Stomach smooth muscle (tissue), 2 donors: Measurements from ENCODE around the gene SOD2.
"Not testable (repeated sequence)": the region's sequence is repeated elsewhere in the genome, so short reads cannot be mapped to it uniquely, and the experiment has no call there.

Experiments used
- H3K27ac ChIP-seq: one replicate; pipeline ENCODE4 v1.7.0; 2013; ENCODE audit warnings: mild to moderate bottlenecking, low read length, inconsistent platforms
- H3K27me3 ChIP-seq, 2 donors: one replicate each; pipeline ENCODE4 v1.7.0; 2013; ENCODE audit warnings: low read length in 2 of 2; ENCODE audit not compliant: insufficient read depth in 2 of 2, control insufficient read depth in 1 of 2
- H3K36me3 ChIP-seq, 2 donors: one replicate each; pipeline ENCODE4 v1.7.0; 2013; ENCODE audit warnings: low read length in 2 of 2; ENCODE audit not compliant: control insufficient read depth in 2 of 2, insufficient read depth in 2 of 2
- H3K4me1 ChIP-seq: one replicate; pipeline ENCODE4 v1.7.0; 2013; ENCODE audit warnings: low read length; ENCODE audit not compliant: control insufficient read depth, insufficient read depth
- H3K4me3 ChIP-seq, 2 donors: one replicate each; pipeline ENCODE4 v1.7.0; 2013; ENCODE audit warnings: low read length in 2 of 2
- H3K9ac ChIP-seq, 2 donors: one replicate each; pipeline ENCODE4 v1.7.0; 2013; ENCODE audit warnings: low read length in 2 of 2, mild to moderate bottlenecking in 1 of 2
- H3K9me3 ChIP-seq, 2 donors: one replicate each; pipeline ENCODE4 v1.7.0; 2013; ENCODE audit warnings: low read length in 2 of 2; ENCODE audit not compliant: control insufficient read depth in 2 of 2
- donor health status: healthy.
- donor health status: Pancreatic carcinoma.

The SOD2 gene

GRCh38 chr6:159665868-159666635 lies 27.0 kb downstream of the SOD2 start:
- Histone ChIP-seq H3K4me3 (no peak overlapping the region), H3K9me3 (no peaks in the 10 kb centered on the region), H3K27me3 (no peaks in the 10 kb centered on the region), H3K27ac (no peak overlapping the region), H3K36me3 (peaks cover 6 to 17% of the 10 kb centered on the region in 2 donors), H3K4me1 (no peaks in the 10 kb centered on the region), H3K9ac (no peak overlapping the region)

DNA sequence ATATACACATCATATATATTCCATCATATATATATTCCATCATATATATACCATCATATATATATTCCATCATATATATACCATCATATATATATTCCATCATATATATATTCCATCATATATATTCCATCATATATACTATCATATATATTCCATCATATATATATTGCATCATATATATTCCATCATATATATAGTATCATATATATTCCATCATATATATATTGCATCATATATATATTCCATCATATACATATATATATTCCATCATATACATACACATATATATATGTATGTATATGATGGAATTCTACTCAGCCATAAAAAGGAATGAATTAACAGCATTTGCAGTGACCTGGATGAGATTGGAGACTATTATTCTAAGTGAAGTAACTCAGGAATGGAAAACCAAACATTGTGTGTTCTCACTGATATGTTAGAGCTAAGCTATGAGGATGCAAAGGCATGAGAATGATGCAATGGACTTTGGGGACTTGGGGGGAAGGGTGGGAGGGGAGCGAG lies 29.6 kb downstream of the SOD2 start:
- not testable (repeated sequence) for H3K27ac ChIP-seq, H3K36me3 ChIP-seq, H3K9me3 ChIP-seq, H3K9ac ChIP-seq, H3K4me3 ChIP-seq, H3K4me1 ChIP-seq, H3K27me3 ChIP-seq

DNA sequence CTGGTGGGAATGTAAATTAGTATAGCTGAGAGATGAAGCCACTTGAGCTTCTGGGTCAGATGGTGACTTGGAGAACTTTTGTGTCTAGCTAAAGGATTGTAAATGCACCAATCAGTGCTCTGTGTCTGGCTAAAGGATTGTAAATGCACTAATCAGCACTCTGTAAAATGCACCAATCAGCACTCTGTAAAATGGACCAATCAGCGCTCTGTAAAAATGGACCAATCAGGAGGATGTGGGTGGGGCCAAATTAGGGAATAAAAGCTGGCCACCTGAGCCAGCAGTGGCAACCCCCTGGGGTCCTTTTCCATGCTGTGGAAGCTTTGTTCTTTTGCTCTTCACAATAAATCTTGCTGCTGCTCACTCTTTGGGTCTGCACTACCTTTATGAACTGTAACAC lies 31.1 kb downstream of the SOD2 start:
- not testable (repeated sequence) for H3K27me3 ChIP-seq, H3K36me3 ChIP-seq, H3K4me3 ChIP-seq, H3K9ac ChIP-seq, H3K4me1 ChIP-seq, H3K27ac ChIP-seq, H3K9me3 ChIP-seq

DNA sequence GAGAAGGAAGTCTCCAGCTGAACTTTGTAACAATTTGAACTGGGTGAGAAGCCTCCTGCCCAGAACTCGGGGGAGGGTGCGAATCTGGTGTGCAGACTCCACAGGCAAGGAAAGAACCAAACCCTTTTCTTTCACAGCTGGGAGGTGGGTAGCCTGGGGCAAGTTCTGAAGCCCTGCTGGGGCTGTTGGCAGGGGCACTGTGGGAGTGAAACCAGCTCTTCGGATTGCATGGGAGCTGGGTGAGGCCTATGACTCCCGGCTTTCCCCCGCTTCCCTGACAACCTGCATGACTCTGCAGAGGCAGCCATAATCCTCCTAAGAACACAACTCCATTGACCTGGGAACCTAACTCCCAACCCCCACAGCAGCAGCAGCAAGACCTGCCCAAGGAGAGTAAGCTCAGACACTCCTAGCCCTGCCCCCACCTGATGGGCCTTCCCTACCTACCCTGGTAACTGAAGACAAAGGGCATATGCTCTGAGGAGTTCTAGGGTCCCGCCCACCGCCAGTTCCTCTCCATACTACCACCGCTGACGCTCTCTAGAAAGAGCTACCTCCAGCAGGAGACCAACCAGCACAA lies 37.5 kb downstream of the SOD2 start:
- no peak overlapping the region for H3K4me3 ChIP-seq

DNA sequence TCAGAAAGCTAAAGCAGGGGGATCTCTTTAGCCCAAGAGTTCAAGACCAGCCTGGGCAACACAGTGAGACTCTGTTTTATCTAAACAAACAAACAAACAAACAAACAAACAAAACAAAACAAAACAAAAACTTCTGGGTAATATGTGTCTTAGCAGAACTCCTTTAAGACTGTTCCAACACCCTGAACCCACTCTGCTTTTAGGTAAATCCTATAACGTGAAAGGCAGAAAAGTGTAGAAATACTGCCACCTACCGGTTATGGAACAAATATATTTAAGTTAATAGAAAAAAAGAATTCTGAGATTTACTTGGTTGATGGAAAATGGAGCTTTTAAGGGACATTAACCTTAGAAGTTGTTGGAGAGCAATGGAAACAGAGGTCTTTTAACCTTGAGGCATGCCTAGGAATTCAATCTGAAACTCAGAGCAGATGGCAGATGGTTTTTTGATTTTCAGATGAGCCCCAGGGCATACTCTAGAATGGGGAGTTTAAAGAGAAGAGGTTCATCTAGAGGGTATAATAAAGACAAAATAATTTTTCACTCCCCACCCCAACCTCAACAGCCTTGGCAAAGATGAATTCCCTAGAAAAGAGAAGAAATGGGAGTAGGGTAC lies 38.5 kb downstream of the SOD2 start:
- H3K27ac ChIP-seq: no peak overlapping the region
- H3K27me3 ChIP-seq: no peaks in the 10 kb centered on the region

More for the DNA sequence above, 37.5 kb downstream of the SOD2 start:
- Histone ChIP-seq H3K4me1 (no peaks in the 10 kb centered on the region), H3K9ac (no peak overlapping the region), H3K36me3 (no peaks in the 10 kb centered on the region), H3K27me3 (no peaks in the 10 kb centered on the region), H3K27ac (no peak overlapping the region), H3K9me3 (no peaks in the 10 kb centered on the region)

GRCh38 chr6:159650314-159650713 lies 42.7 kb downstream of the SOD2 start:
- Histone ChIP-seq H3K27me3 (no peaks in the 10 kb centered on the region), H3K9me3 (no peaks in the 10 kb centered on the region), H3K4me1 (no peaks in the 10 kb centered on the region), H3K9ac (no peak overlapping the region), H3K27ac (no peak overlapping the region), H3K4me3 (no peak overlapping the region), H3K36me3 (no peaks in the 10 kb centered on the region)

More for the DNA sequence above, 38.5 kb downstream of the SOD2 start:
- no peak overlapping the region for H3K9ac ChIP-seq
- no peak overlapping the region for H3K4me3 ChIP-seq
- H3K4me1 ChIP-seq: no peaks in the 10 kb centered on the region
- no peaks in the 10 kb centered on the region for H3K36me3 ChIP-seq
- H3K9me3 ChIP-seq: no peaks in the 10 kb centered on the region

- H3K4me3 ChIP-seq: no peak overlapping the region
- H3K4me1 ChIP-seq: no peaks in the 10 kb centered on the region
- no peaks in the 10 kb centered on the region for H3K9me3 ChIP-seq
- no peaks in the 10 kb centered on the region for H3K27me3 ChIP-seq
- H3K9ac ChIP-seq: no peak overlapping the region
- H3K36me3 ChIP-seq: no peaks in the 10 kb centered on the region
- H3K27ac ChIP-seq: no peak overlapping the region
Measured at GRCh38 chr6:159649441-159649840, 43.6 kb downstream of the SOD2 start.

GRCh38 chr6:159646733-159647132 lies 46.3 kb downstream of the SOD2 start:
- peaks cover 6% of the 10 kb centered on the region for H3K4me1 ChIP-seq
- H3K9ac ChIP-seq: no peak overlapping the region
- no peaks in the 10 kb centered on the region for H3K9me3 ChIP-seq
- no peak overlapping the region for H3K27ac ChIP-seq
- H3K27me3 ChIP-seq: no peaks in the 10 kb centered on the region
- H3K4me3 ChIP-seq: no peak overlapping the region
- H3K36me3 ChIP-seq: no peaks in the 10 kb centered on the region

- Histone ChIP-seq H3K27ac (no peak overlapping the region), H3K4me3 (no peak overlapping the region), H3K27me3 (no peaks in the 10 kb centered on the region)
Measured at GRCh38 chr6:159646116-159646515, 46.9 kb downstream of the SOD2 start.

GRCh38 chr6:159645640-159646039 lies 47.4 kb downstream of the SOD2 start:
- H3K36me3 ChIP-seq: no peaks in the 10 kb centered on the region
- H3K9me3 ChIP-seq: no peaks in the 10 kb centered on the region
- H3K27ac ChIP-seq: no peak overlapping the region
- H3K4me1 ChIP-seq: peaks cover 6% of the 10 kb centered on the region
- H3K4me3 ChIP-seq: no peak overlapping the region
- H3K9ac ChIP-seq: no peak overlapping the region
- H3K27me3 ChIP-seq: no peaks in the 10 kb centered on the region

More at GRCh38 chr6:159646116-159646515, 46.9 kb downstream of the SOD2 start:
- Histone ChIP-seq H3K9ac (no peak overlapping the region), H3K9me3 (no peaks in the 10 kb centered on the region), H3K36me3 (no peaks in the 10 kb centered on the region), H3K4me1 (peaks cover 6% of the 10 kb centered on the region)
